ENCODE measurements around the gene UVSSA.

Gene UVSSA

GRCh38 chr4:1349359-1350168, 2.6 kb downstream of the UVSSA start:
- no peak for DNase-seq (ENCODE audit: low spot score)

GRCh38 chr4:1350169-1350520, 3.1 kb downstream of the UVSSA start:
- no peak for DNase-seq (ENCODE audit: low spot score)

DNA sequence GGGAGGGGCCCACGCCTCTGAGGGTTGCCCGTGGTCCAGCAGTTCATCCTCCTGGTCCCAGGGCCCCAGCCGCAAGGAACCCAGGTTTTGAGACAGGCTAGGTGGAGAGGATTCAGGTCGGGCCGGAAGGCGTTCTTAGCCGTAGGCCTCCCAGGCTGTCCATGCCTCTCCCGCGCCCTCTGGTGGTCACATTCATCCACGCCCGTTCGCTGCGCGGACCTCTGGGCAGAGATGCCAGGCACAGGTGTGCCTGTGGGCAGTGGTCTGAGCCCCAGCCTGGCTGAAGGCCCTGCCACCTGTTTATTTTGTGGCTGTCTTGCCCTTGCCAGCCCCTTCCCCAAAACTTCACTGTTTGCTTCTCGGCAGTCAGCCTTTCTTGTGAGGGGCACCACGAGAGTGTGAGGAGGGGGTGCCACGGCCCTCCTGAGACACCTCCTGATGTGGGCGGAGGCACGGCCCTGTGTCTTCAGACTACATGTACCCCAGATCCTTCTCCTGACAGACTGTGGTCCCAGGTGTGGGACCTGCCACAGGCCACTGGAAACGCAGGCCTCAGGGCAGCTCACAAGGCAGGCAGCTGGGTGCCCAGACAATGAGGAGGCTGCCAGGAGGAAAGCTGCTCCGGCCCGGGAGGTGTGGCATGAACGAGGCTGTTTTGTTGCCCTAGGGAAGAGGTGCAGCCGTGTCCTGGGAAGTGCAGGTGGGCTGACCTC, 5.0 kb downstream of the UVSSA start:
- DNase-seq (ENCODE audit: low spot score), result peak; percentile 90

- no peak for DNase-seq (ENCODE audit: low spot score)
Measured at GRCh38 chr4:1352567-1352900, 5.5 kb downstream of the UVSSA start.

DNA sequence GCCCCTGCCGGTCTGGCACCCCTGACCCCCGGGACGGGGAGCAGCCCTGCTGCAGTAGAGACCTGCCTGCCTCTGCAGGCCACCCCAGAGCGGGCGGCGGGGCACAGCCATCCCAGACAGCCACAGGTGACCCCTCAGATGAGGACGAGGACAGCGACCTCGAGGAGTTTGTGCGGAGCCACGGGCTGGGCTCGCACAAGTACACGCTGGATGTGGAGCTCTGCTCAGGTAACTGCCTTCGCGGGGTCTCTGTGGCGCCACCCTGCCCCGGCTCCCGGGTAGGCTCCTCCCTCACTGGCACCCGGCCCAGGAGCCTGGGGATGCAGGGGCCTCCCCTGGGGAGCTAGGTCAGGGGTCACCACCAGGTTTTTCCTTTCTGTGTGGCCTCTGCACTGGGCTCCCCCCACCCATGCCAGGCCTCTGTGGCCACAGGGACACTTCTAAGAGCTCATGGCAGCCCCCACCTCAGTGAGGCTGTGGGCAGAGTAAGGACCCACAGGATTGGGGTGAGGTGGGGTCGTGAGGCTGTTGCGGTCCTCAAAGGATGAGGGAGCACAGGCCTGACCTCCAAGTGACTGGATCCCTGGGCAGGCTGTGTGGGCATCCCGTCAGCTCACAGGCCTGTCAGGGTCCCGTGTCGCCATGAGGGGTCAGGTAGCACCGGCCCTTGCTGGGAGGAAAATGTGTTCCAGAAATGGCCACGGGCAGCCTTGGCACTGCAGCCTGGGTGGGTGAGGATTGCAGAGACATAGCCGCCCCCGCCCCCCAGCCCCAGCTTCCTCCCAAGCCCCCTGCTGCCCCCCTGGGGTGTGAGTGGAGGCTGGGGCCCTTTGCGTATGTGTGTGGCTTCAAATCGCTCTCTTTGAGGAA, 6.4 kb downstream of the UVSSA start:
- DNase-seq (ENCODE audit: low spot score), result no peak

GRCh38 chr4:1354136-1354982, 7.4 kb downstream of the UVSSA start:
- DNase-seq (ENCODE audit: low spot score), result no peak

DNA sequence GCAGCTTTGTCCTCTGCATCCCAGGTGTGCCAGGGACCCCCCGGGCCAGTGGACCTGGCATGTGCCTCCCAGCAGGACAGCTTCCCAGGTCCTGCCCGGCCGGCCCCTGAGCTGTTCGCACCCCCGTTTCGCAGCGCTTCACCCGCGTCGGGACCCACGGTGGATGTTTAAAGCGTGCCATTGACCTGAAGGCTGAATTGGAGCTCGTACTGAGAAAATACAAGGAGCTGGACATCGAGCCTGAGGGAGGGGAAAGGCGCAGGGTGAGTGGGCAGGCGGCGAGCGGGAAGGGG, 7.9 kb downstream of the UVSSA start:
- DNase-seq (ENCODE audit: low spot score), result no peak

- DNase-seq (ENCODE audit: low spot score), result no peak
Measured at GRCh38 chr4:1355378-1355777, 8.4 kb downstream of the UVSSA start.

GRCh38 chr4:1356181-1356998, 9.4 kb downstream of the UVSSA start:
- DNase-seq (ENCODE audit: low spot score), result peak; percentile 85

GRCh38 chr4:1357356-1358248, 10.6 kb downstream of the UVSSA start:
- DNase-seq (ENCODE audit: low spot score), result no peak

GRCh38 chr4:1358421-1359143, 11.6 kb downstream of the UVSSA start:
- no peak for DNase-seq (ENCODE audit: low spot score)

DNA sequence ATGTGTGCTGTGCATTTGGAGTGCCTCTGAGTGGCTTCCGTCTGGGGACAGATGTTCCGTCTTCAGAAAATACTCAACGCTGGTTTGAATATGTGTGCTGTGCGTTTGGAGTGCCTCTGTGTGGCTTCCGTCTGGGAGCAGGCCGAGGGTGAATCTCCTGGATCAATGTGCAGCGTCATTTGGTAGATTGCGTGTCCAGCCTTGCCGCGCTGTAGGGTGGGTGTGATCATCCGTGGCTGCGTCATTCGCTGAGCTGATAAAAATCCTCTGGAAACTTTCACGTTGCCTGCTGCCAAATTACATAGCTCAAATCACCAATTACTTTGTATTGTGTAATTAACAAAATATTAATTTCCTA, 12.1 kb downstream of the UVSSA start:
- DNase-seq (ENCODE audit: low spot score), result no peak

DNA sequence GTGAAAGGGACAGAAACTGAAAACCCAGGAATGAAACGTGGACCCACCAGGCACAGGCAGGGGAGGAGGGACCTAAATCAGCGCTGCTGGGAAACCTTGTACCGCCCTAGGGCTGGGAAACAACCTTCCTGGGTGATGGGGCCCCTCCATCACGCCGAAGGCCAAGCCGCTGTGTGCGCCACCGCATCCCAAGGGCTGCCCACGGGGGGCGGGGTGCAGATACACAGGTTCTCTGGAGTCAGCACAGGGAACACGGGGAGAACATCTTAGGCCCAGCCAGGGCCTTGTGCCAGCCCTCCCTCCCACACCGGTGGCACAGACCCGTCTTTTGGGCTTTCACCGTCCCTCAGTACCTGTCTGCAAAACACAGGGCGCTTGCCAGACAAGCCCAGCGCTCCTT, 13.0 kb downstream of the UVSSA start:
- DNase-seq (ENCODE audit: low spot score), result no peak

DNA sequence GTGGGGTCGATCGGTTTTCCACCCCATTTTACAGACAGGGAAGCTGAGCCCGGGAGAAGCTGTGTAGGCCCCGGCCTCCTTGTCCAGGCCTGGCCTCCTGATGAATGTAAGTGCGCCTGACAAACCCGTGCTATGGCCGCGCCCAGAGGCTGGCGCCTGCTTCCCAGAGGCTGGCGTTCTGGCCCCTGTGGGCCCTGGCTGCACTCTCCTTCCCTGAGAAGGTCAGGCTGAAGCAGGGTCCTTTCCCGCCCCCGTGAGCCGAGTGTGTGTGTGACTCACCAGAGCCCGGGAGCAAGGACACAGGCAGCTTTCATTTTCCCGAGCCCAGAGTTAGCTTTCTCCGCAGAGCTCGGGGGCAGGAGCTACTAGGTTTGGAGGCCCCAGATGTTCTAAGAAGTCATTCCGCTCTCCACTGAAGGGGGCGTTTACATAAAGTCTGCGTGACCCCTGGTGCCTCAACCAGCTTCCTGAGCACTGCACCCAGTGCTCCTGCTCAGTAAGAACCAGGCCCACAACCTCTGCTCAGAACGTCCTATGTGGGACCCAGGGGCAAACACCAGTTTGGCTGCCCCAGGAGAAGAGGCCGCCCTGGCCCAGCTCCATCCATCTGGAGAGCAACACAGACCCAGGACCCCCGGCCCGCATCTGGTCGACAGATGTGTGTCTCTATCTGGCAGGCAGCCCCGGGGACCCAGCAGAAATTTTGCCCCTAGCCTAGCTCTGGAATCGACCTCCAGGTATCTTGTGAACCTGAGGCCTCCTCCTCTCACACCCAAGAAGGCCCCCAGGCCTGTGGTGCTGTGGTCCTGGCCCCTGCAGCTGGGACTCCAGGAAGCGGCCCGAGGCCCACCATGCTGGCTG, 13.6 kb downstream of the UVSSA start:
- DNase-seq (ENCODE audit: low spot score), result no peak

- DNase-seq (ENCODE audit: low spot score), result no peak
Measured at GRCh38 chr4:1361431-1361830, 14.4 kb downstream of the UVSSA start.

- DNase-seq (ENCODE audit: low spot score), result no peak
Measured at GRCh38 chr4:1362046-1362445, 15.0 kb downstream of the UVSSA start.

DNA sequence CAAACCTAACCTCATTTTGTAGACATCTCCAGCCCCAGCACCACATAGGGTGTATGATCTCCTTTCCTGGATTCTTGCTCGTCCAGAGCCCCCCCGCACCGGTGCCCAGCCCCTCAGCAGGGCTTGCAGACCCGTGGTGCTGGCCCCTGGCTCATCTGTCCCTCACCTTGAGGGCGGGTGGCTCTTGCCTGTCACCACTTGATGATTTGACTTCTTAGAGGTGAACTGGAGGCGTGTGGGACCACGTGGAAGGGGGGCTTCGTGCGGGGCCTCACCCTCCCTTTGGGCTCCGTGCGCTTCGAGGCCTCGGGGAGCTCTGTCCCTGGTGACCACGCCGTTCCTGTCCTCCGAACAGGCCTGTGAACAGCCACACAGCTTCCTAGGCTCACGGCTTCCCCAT, 15.5 kb downstream of the UVSSA start:
- no peak for DNase-seq (ENCODE audit: low spot score)

DNA sequence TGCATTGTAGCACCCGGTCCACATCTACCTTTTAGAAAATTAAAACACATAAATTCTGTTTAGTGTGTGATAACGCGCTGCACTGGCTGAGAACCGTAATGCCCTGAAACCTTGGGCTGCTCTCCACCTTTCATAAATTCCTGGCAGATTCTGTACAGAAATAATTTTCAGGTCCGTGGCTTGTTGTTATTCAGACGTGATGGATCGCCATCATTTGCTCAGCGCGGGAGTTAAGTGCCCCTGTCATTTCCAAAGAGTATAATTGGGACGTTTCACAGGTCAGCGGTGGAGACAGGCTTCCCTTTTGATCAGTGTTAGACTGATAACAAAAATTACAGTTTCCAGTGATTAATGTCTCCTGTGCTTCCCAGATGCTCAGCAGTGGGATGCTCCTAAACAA, 16.5 kb downstream of the UVSSA start:
- DNase-seq (ENCODE audit: low spot score), result no peak

- DNase-seq (ENCODE audit: low spot score), result no peak
Measured at GRCh38 chr4:1364217-1364616, 17.2 kb downstream of the UVSSA start.

Data from D341Med (cell line).